Fibroblast of mammary gland (primary cell): ENCODE data around the gene FOXL1.

ENCODE experiments used
- DNase-seq: peaks from one replicate; pipeline ENCODE4 v3.0.0-alpha.2; 2010; ENCODE audit warnings: low read depth
- H3K4me3 ChIP-seq: 2 replicates; pipeline ENCODE4 v1.5.1; 2011; ENCODE audit warnings: low read depth, mild to moderate bottlenecking, low read length, moderate library complexity; ENCODE audit not compliant: control insufficient read depth
- CTCF ChIP-seq: conservative IDR thresholded peaks from 2 replicates; pipeline ENCODE4 v1.5.1; 2011; ENCODE audit warnings: low read depth, low read length, inconsistent platforms; ENCODE audit not compliant: control insufficient read depth, insufficient read depth

The FOXL1 gene

GRCh38 chr16:86533076-86533475, 45.3 kb upstream of the FOXL1 start:
- no peak for DNase-seq
- TF ChIP-seq CTCF: no peak
- no peak overlapping the region for H3K4me3 ChIP-seq

GRCh38 chr16:86533767-86534351, 44.5 kb upstream of the FOXL1 start:
- no peak for TF ChIP-seq CTCF
- no peak overlapping the region for H3K4me3 ChIP-seq
- DNase-seq: no peak

GRCh38 chr16:86534779-86535615, 43.4 kb upstream of the FOXL1 start:
- no peak for TF ChIP-seq CTCF
- no peak for DNase-seq
- H3K4me3 ChIP-seq: no peak overlapping the region

GRCh38 chr16:86536621-86537020, 41.7 kb upstream of the FOXL1 start:
- no peak for DNase-seq
- no peak for TF ChIP-seq CTCF
- H3K4me3 ChIP-seq: no peak overlapping the region

GRCh38 chr16:86537486-86537885, 40.9 kb upstream of the FOXL1 start:
- TF ChIP-seq CTCF: no peak
- no peak for DNase-seq
- H3K4me3 ChIP-seq: no peak overlapping the region

- no peak for DNase-seq
- no peak overlapping the region for H3K4me3 ChIP-seq
- TF ChIP-seq CTCF: no peak
These were observed 40.1 kb upstream of the FOXL1 start for GRCh38 chr16:86538196-86538780.
